HG03442 (cell line): ENCODE measurements around the gene ZNF337.
"Not testable (repeated sequence)": the region's sequence is repeated elsewhere in the genome, so short reads cannot be mapped to it uniquely, and the experiment has no call there.

Experiments
- ATAC-seq: cut with Tn5 transposase; IDR thresholded peaks from one replicate; pipeline ENCODE4 v1.9.1; 2021; ENCODE audit warnings: mild to moderate bottlenecking, moderate library complexity; ENCODE audit not compliant: unreplicated experiment

Gene ZNF337

DNA sequence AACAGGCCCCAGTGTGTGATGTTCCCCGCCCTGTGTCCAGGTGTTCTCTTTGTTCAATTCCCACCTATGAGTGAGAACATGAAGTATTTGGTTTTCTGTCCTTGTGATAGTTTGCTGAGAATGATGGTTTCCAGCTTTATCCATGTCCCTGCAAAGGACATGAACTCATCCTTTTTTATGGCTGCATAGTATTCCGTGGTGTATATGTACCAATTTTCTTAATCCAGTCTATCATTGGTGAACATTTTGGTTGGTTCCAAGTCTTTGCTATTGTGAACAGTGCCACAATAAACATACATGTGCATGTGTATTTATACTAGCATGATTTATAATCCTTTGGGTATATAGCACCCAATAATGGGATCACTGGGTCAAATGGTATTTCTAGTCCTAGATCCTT is 66.0 kb downstream of the ZNF337 start:
- ATAC-seq: not testable (repeated sequence)

GRCh38 chr20:25629816-25630499 is 66.7 kb downstream of the ZNF337 start:
- no peak for ATAC-seq

DNA sequence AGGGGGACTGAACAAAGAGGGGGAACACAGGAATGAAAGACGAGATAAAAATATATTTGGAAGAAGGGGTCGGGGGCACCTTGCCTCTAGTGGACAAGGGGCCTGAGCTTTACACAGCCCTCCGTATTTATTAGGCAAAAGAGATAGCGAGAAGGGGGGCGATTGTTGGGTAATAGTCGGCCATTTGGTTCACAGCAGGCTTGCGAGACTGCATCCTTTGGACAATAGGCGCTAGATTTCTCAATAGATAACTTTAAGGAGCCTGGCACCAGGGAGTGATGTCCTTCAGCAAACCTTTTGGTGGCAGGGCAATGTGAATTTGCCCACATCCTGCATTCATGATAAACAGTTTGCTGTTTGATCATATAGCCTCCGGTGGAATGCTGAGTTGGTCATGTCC is 69.9 kb downstream of the ZNF337 start:
- no peak for ATAC-seq

DNA sequence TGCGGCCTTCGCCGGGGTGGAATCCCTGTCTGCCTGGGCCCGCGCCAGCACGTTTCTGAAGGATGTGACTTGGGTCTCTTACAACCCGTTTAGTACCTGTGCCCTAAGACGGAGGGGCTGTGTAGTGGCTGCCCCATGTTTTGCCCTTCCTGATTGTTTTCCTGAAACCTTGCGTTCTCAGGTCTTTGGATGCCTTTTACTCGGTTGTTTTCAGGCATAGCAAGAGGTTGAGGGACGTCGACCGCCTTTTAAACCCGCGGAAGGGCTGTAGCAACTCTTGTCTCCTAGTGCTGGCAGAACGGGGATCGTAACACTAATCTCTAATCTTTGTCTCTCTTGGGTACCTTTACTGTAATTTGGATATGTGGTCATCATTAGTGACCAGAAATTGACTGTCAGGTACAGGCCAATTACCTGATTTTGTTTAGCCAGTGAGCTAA is 72.1 kb downstream of the ZNF337 start:
- ATAC-seq: no peak
